NCI-H2029 (cell line): ENCODE measurements around the gene EVX2.

ENCODE experiments used
- DNase-seq: peaks from one replicate; lab custom pipeline; 2025; lab: John Stamatoyannopoulos, UW

The EVX2 gene

GRCh38 chr2:176083796-176084261, at the start of gene EVX2:
Gene EVX2 (minus strand): TSS chr2:176083962. CDS start chr2:176083776, 186 bp downstream.
- DNase-seq = no peak

- DNase-seq = no peak
Observed at GRCh38 chr2:176133389-176133788, 49.6 kb upstream of the EVX2 start.

GRCh38 chr2:176132205-176133171, 48.7 kb upstream of the EVX2 start:
- DNase-seq = peak; percentile 63

GRCh38 chr2:176131848-176132158, 48.0 kb upstream of the EVX2 start:
- DNase-seq = no peak

- DNase-seq = no peak
Observed at GRCh38 chr2:176130957-176131847, 47.4 kb upstream of the EVX2 start.

GRCh38 chr2:176130147-176130956, 46.6 kb upstream of the EVX2 start:
- peak; percentile 47 for DNase-seq

GRCh38 chr2:176129813-176130146, 46.0 kb upstream of the EVX2 start:
- DNase-seq = no peak

GRCh38 chr2:176128982-176129796, 45.4 kb upstream of the EVX2 start, which contains the start of gene HOXD8:
Gene HOXD8 (plus strand): TSS chr2:176129705. CDS start chr2:176130367, 662 bp downstream.
- peak; percentile 71 for DNase-seq

- DNase-seq = peak; percentile 33
Observed at GRCh38 chr2:176128172-176128981, 44.6 kb upstream of the EVX2 start.

- DNase-seq = no peak
Observed at GRCh38 chr2:176127774-176128072, 44.0 kb upstream of the EVX2 start.

GRCh38 chr2:176126929-176127773, 43.4 kb upstream of the EVX2 start:
- peak; percentile 52 for DNase-seq

GRCh38 chr2:176125772-176126054, 42.0 kb upstream of the EVX2 start:
- no peak for DNase-seq

- no peak for DNase-seq
Observed at GRCh38 chr2:176124947-176125771, 41.4 kb upstream of the EVX2 start.

GRCh38 chr2:176124110-176124946, 40.6 kb upstream of the EVX2 start:
- DNase-seq = no peak

- no peak for DNase-seq
Observed at GRCh38 chr2:176123411-176124109, 39.8 kb upstream of the EVX2 start.

GRCh38 chr2:176122683-176123410, 39.1 kb upstream of the EVX2 start, which contains the start of gene HOXD9:
Gene HOXD9 (plus strand): TSS chr2:176122719. CDS start chr2:176122769, 50 bp downstream.
- peak; percentile 44 for DNase-seq
